Kidney (tissue), 14 donors: ENCODE measurements around the gene DAND5. TPM values are rescaled to one million over a fixed set of nuclear protein-coding genes. Genes with fewer than 3 reads are reported as not detected.
"Not testable (repeated sequence)": the region's sequence is repeated elsewhere in the genome, so short reads cannot be mapped to it uniquely, and the experiment has no call there.

ENCODE experiments used
- DNase-seq, 5 donors: peaks; one replicate each; pipeline ENCODE4 v3.0.0-alpha.2; 2013 to 2020
- FAIRE-seq: peaks from 2 replicates; lab custom pipeline; 2012; peaks lifted over from hg19 to GRCh38; lab: Jason Lieb, UNC
- H3K27ac ChIP-seq, 2 donors: one replicate each; pipeline ENCODE4 v1.7.0; 2013; ENCODE audit warnings: low read depth in 2 of 2, low read length in 2 of 2, inconsistent platforms in 1 of 2
- H3K27me3 ChIP-seq: one replicate; pipeline ENCODE4 v1.7.1; 2013; ENCODE audit warnings: low read length, inconsistent platforms; ENCODE audit not compliant: control insufficient read depth, insufficient read depth
- H3K36me3 ChIP-seq, 3 donors: one replicate each; pipeline versions ENCODE4 v1.7.0 to v1.7.1; 2013; ENCODE audit warnings: low read length in 3 of 3, control low read depth in 1 of 3, inconsistent platforms in 1 of 3; ENCODE audit not compliant: insufficient read depth in 3 of 3, control insufficient read depth in 2 of 3
- H3K4me1 ChIP-seq, 3 donors: one replicate each; pipeline versions ENCODE4 v1.7.0 to v1.7.1; 2013; ENCODE audit warnings: low read length in 3 of 3, inconsistent platforms in 1 of 3, low read depth in 1 of 3; ENCODE audit not compliant: control insufficient read depth in 2 of 3, insufficient read depth in 2 of 3
- H3K4me3 ChIP-seq, 3 donors: one replicate each; pipeline versions ENCODE4 v1.7.0 to v1.8.1; 2013; ENCODE audit warnings: low read length in 3 of 3, control low read depth in 1 of 3, inconsistent platforms in 1 of 3
- H3K9ac ChIP-seq, 3 donors: one replicate each; pipeline versions ENCODE4 v1.7.0 to v1.7.1; 2013; ENCODE audit warnings: low read length in 3 of 3, control low read depth in 1 of 3, inconsistent platforms in 1 of 3
- H3K9me3 ChIP-seq, 3 donors: one replicate each; pipeline versions ENCODE4 v1.7.0 to v1.7.1; 2013; ENCODE audit warnings: low read length in 3 of 3, control low read depth in 1 of 3, inconsistent platforms in 1 of 3; ENCODE audit not compliant: control insufficient read depth in 2 of 3, insufficient read depth in 1 of 3
- CTCF ChIP-seq: IDR thresholded peaks from 3 replicates; pipeline ENCODE4 v1.5.1; 2012; ENCODE audit warnings: mild to moderate bottlenecking, moderate library complexity, borderline replicate concordance; ENCODE audit not compliant: insufficient read depth; ENCODE audit errors: extremely low read depth
- intact Hi-C: fragments of 100-400 bp; cut with DNase I; formaldehyde crosslinking; loops from one replicate; pipeline ENCODE4 v1.11.1; 2022
- polyA plus RNA-seq: library from polyadenylated mRNA; stranded (reverse); fragments of 350-450 nt; fragmentation: Illumina TruSeq; extraction: RNeasy Lipid Tissue Mini Kit (QIAGEN cat#74804); gene quantifications from one replicate; pipeline ENCODE4 v1.2.3, GENCODE V29; 2014; ENCODE audit warnings: low read depth, low replicate concordance; ENCODE audit not compliant: insufficient read depth
- total RNA-seq: library from RNA; stranded (reverse); fragmentation: NEBNext Ultra II Directional; extraction: Animal tissue kit (Norgen Biotek cat#: 25700); gene quantifications from one replicate; pipeline ENCODE4 v1.2.1, GENCODE V29; 2021
- donor health status: control.
- donor health status: control.
- donor health status: control.
- donor health status: control.
- donor health status: control.
- donor health status: DM: yes; HTN: yes; CAD: no.
- donor health status: Normal renal cell carcinoma (clear cell type).

Gene DAND5
- total and polyA plus RNA-seq, 2 donors from 2014 or later: not detected

DNA sequence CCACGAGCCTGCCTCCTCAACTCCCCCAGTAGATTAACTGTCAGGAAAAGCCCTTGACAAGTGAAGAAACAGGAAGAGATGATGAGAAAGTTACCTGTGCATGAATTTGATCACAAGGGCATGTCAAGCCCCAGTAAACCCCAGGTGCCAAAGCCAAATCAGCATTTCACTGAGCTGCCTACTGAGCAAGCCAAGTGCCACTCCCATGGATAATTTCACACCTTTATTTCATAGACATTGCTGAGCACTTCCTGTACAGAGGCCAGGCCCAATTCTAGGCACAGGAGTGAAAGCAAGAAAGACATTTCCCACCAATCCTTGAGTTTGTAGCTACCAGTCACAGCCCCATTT lies 14.8 kb upstream of the DAND5 start:
- no peaks in the 10 kb centered on the region for H3K9me3 ChIP-seq
- no peak overlapping the region for H3K27ac ChIP-seq
- no peak for FAIRE-seq
- peaks cover 0 to 28% (median 13%) of the 10 kb centered on the region in 3 donors for H3K36me3 ChIP-seq
- no peaks in the 10 kb centered on the region for H3K27me3 ChIP-seq
- H3K4me1 ChIP-seq: peaks cover 0 to 10% (median 0%) of the 10 kb centered on the region in 3 donors
- peak in 1 of 5 donors; percentile 18 for DNase-seq
- intact Hi-C loops: no loop called here
- no peak for TF ChIP-seq CTCF
- no peak overlapping the region for H3K9ac ChIP-seq
- no peak overlapping the region for H3K4me3 ChIP-seq

GRCh38 chr19:12955575-12955974 lies 13.8 kb upstream of the DAND5 start:
- H3K4me1 ChIP-seq, H3K9me3 ChIP-seq, intact Hi-C loops, FAIRE-seq, H3K27ac ChIP-seq, H3K27me3 ChIP-seq, DNase-seq: not testable (repeated sequence)
- peaks cover 0 to 19% (median 10%) of the 10 kb centered on the region in 3 donors for H3K36me3 ChIP-seq
- H3K4me3 ChIP-seq: peak overlapping the region in 1 of 3 donors; percentile 93
- peak overlapping the region in 2 of 3 donors; percentile 5 to 16 for H3K9ac ChIP-seq

GRCh38 chr19:12955996-12956395 lies 13.4 kb upstream of the DAND5 start:
- Histone ChIP-seq H3K4me3 (peak overlapping the region in 2 of 3 donors; percentile 77 to 93), H3K4me1 (peaks cover 0 to 10% (median 0%) of the 10 kb centered on the region in 3 donors), H3K36me3 (peaks cover 0 to 15% (median 9%) of the 10 kb centered on the region in 3 donors), H3K27me3 (no peaks in the 10 kb centered on the region), H3K9me3 (no peaks in the 10 kb centered on the region), H3K27ac (no peak overlapping the region), H3K9ac (peak overlapping the region; percentile 5 to 75 (median 16))
- intact Hi-C loops: no loop called here
- FAIRE-seq: no peak
- TF ChIP-seq CTCF: no peak
- DNase-seq: peak in 2 of 5 donors; percentile 6 to 44

DNA sequence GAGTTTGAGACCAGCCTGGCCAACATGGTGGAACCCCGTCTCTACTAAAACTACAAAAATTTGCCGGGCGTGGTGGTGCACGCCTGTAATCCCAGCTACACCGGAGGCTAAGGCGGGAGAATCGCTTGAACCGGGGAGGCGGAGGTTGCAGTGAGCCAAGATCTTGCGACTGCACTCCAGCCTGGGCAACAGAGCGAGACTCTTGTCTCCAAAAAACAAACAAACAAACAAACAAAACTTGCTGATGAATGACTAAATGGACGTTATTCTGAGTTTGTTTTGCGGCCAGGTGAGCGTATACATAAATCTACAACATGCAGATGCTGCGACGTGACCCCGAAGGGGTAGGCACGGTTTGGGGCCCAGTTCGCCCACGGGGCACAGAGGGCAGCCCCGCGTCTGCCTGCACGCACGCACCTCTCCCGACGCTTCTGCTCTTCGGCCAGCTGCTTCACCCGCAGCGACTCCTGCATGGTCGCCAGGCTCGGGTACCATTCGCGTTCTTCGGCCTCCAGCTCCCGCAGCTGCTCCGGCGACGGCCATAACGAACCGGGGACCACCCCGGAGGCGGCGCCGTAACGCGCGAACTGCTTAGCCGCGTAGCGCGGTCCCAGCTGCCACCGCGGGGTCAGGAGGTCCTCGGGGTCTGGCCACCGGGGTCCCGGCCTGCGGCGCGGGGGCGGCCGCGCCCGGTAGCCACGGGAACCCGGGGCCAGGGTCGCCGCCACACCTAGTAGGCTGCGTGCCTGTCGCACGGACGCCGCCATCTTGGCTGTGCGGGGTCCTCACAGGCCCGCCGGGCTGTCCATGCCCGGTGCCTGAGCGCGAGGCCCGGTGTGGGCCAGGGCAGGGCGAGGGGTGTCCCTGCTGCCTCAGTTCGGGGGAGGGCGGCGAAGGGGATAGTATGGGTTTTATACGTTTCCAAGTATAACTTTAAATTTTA lies 12.7 kb upstream of the DAND5 start, which contains the start of gene GADD45GIP1:
TSS of gene GADD45GIP1 (minus strand) at position 778 of the 943 bp plus-strand sequence. CDS start at position 767, 11 bp downstream.
- H3K9ac ChIP-seq: peak within 1 kb of the TSS; percentile 75 to 89 (median 77)
- no peaks in the 10 kb centered on the region for H3K9me3 ChIP-seq
- no peak for TF ChIP-seq CTCF
- peak within 1 kb of the TSS; percentile 43 to 84 for H3K27ac ChIP-seq
- H3K27me3 ChIP-seq: no peaks in the 10 kb centered on the region
- peaks cover 0 to 13% (median 5%) of the 10 kb centered on the region in 3 donors for H3K36me3 ChIP-seq
- DNase-seq: peak; percentile 84 to 93 (median 89)
- FAIRE-seq: no peak
- peak within 1 kb of the TSS; percentile 77 to 93 (median 79) for H3K4me3 ChIP-seq
- intact Hi-C loops: no loop called here
- H3K4me1 ChIP-seq: peaks cover 0 to 10% (median 0%) of the 10 kb centered on the region in 3 donors

GRCh38 chr19:12957389-12957952 lies 11.9 kb upstream of the DAND5 start:
- H3K4me1 ChIP-seq, H3K9me3 ChIP-seq, FAIRE-seq, intact Hi-C loops, H3K27me3 ChIP-seq: not testable (repeated sequence)
- H3K4me3 ChIP-seq: peak overlapping the region; percentile 77 to 93 (median 79)
- H3K27ac ChIP-seq: peak overlapping the region; percentile 43 to 84
- peak in 1 of 5 donors; percentile 48 for DNase-seq
- H3K36me3 ChIP-seq: peaks cover 0 to 13% (median 3%) of the 10 kb centered on the region in 3 donors
- H3K9ac ChIP-seq: peak overlapping the region; percentile 18 to 89 (median 75)
